ENCODE measurements around the gene NADK.

Gene NADK

GRCh38 chr1:1815606-1816281 lies 37.5 kb upstream of the NADK start:
- DNase-seq: no peak
- no peaks in the 10 kb centered on the region for H3K27me3 ChIP-seq (replicated peaks in 2 of 5; ENCODE audit: control insufficient read depth in 4 of 5, insufficient read depth in 5 of 5, low read length in 4 of 5)
- ChIA-PET POLR2A (no interaction called here), CTCF (no interaction called here)
- peaks cover 4 to 61% (median 50%) of the 10 kb centered on the region in 4 experiments for H3K36me3 ChIP-seq (ENCODE audit: control insufficient read depth in 4 of 4, insufficient read depth in 4 of 4, low read length in 3 of 4)
- WGBS (ENCODE audit: insufficient coverage): 98% methylated on average over 10 of the region's 14 CpGs
- no peak overlapping the region for H3K4me3 ChIP-seq (ENCODE audit: control insufficient read depth in 1 of 7, extremely low read depth in 1 of 7, insufficient read depth in 4 of 7, low read depth in 2 of 7, low read length in 6 of 7)
- H3K4me1 ChIP-seq (ENCODE audit: control extremely low read depth in 1 of 4, control insufficient read depth in 4 of 4, insufficient read depth in 4 of 4, low read length in 3 of 4): no peaks in the 10 kb centered on the region
- H3K27ac ChIP-seq (ENCODE audit: insufficient read depth in 1 of 2, low read depth in 1 of 2, low read length in 2 of 2, poor library complexity in 1 of 2, severe bottlenecking in 2 of 2): no peak overlapping the region
- no peaks in the 10 kb centered on the region for H3K9me3 ChIP-seq (ENCODE audit: control extremely low read depth in 1 of 5, control insufficient read depth in 4 of 5, insufficient read depth in 2 of 5, low read depth in 1 of 5, low read length in 4 of 5)

DNA sequence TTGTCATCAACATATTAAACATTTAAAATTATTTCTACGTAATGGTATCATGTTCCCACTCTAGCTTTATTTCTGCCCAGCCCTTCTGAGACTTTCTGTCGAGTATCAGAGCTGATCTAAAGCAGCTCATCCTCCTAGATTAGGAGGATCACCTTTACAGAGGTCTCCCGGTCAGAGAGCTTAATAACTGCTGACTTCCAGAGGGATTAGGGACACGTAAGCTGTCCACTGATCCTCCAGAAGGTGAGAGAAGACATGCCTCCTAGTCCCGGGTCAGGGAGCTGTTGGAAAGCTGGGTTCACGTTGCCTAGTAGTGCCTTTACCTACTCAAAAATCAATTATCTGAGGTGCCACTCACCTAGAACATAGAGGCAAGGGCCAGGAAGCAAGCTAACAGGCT lies 31.2 kb upstream of the NADK start:
- 100% methylated on average over 5 of the region's 6 CpGs for WGBS (ENCODE audit: insufficient coverage)
- POLR2A ChIA-PET: interaction anchor here (0.6 to 0.8 kb wide), 2 partner anchors 30 to 76 kb away, joined by 3 read pairs; no protein-coding TSS in a partner anchor
- H3K4me1 ChIP-seq (ENCODE audit: control extremely low read depth in 1 of 4, control insufficient read depth in 4 of 4, insufficient read depth in 4 of 4, low read length in 3 of 4): no peaks in the 10 kb centered on the region
- CTCF ChIA-PET: interaction anchor here (0.5 to 2.4 kb wide), 5 partner anchors 10 to 235 kb away, joined by 3 to 7 read pairs (median 5); no protein-coding TSS in a partner anchor
- no peak for DNase-seq
- no peaks in the 10 kb centered on the region for H3K9me3 ChIP-seq (ENCODE audit: control extremely low read depth in 1 of 5, control insufficient read depth in 4 of 5, insufficient read depth in 2 of 5, low read depth in 1 of 5, low read length in 4 of 5)
- H3K27ac ChIP-seq (ENCODE audit: insufficient read depth in 1 of 2, low read depth in 1 of 2, low read length in 2 of 2, poor library complexity in 1 of 2, severe bottlenecking in 2 of 2): no peak overlapping the region
- H3K36me3 ChIP-seq (ENCODE audit: control insufficient read depth in 4 of 4, insufficient read depth in 4 of 4, low read length in 3 of 4): peaks cover 18 to 71% (median 48%) of the 10 kb centered on the region in 4 experiments
- H3K4me3 ChIP-seq (ENCODE audit: control insufficient read depth in 1 of 7, extremely low read depth in 1 of 7, insufficient read depth in 4 of 7, low read depth in 2 of 7, low read length in 6 of 7): no peak overlapping the region
- no peaks in the 10 kb centered on the region for H3K27me3 ChIP-seq (replicated peaks in 2 of 5; ENCODE audit: control insufficient read depth in 4 of 5, insufficient read depth in 5 of 5, low read length in 4 of 5)

- Histone ChIP-seq H3K27ac (ENCODE audit: insufficient read depth in 1 of 2, low read depth in 1 of 2, low read length in 2 of 2, poor library complexity in 1 of 2, severe bottlenecking in 2 of 2) (no peak overlapping the region), H3K4me1 (ENCODE audit: control extremely low read depth in 1 of 4, control insufficient read depth in 4 of 4, insufficient read depth in 4 of 4, low read length in 3 of 4) (no peaks in the 10 kb centered on the region), H3K27me3 (replicated peaks in 2 of 5; ENCODE audit: control insufficient read depth in 4 of 5, insufficient read depth in 5 of 5, low read length in 4 of 5) (no peaks in the 10 kb centered on the region), H3K36me3 (ENCODE audit: control insufficient read depth in 4 of 4, insufficient read depth in 4 of 4, low read length in 3 of 4) (peaks cover 23 to 70% (median 45%) of the 10 kb centered on the region in 4 experiments), H3K4me3 (ENCODE audit: control insufficient read depth in 1 of 7, extremely low read depth in 1 of 7, insufficient read depth in 4 of 7, low read depth in 2 of 7, low read length in 6 of 7) (no peak overlapping the region), H3K9me3 (ENCODE audit: control extremely low read depth in 1 of 5, control insufficient read depth in 4 of 5, insufficient read depth in 2 of 5, low read depth in 1 of 5, low read length in 4 of 5) (no peaks in the 10 kb centered on the region)
- CTCF ChIA-PET: interaction anchor here (0.6 to 2.4 kb wide), 5 partner anchors 15 to 30 kb away, joined by 3 to 7 read pairs (median 4); no protein-coding TSS in a partner anchor
- WGBS (ENCODE audit: insufficient coverage): 95% methylated on average over 10 of the region's 10 CpGs
- no peak for DNase-seq
- POLR2A ChIA-PET: no interaction called here
Observed at GRCh38 chr1:1808206-1808605, 29.9 kb upstream of the NADK start.

DNA sequence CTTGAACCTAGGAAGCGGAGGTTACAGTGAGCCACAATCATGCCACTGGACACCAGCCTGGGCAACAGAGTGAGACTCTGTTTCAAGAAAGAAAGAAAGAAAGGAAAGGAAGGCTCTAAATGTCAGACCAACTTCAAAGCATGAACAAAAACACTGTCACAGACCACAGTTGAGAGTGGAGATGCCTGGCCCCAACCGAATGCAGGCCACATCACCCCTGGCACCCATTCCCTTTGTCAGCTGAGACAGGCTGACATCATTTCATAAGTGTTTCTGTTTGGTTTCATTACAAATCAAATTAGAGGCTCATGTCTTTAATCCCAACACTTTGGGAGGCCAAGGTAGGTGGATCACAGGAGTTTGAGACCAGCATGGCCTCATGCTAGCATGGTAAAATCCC lies 28.6 kb upstream of the NADK start:
- ChIA-PET POLR2A (no interaction called here), CTCF (interaction anchor here (0.9 to 2.4 kb wide), 5 partner anchors 11 to 94 kb away, joined by 3 to 7 read pairs (median 4); no protein-coding TSS in a partner anchor)
- DNase-seq: no peak
- Histone ChIP-seq H3K4me3 (ENCODE audit: control insufficient read depth in 1 of 7, extremely low read depth in 1 of 7, insufficient read depth in 4 of 7, low read depth in 2 of 7, low read length in 6 of 7) (no peak overlapping the region), H3K9me3 (ENCODE audit: control extremely low read depth in 1 of 5, control insufficient read depth in 4 of 5, insufficient read depth in 2 of 5, low read depth in 1 of 5, low read length in 4 of 5) (no peaks in the 10 kb centered on the region), H3K27me3 (replicated peaks in 2 of 5; ENCODE audit: control insufficient read depth in 4 of 5, insufficient read depth in 5 of 5, low read length in 4 of 5) (no peaks in the 10 kb centered on the region), H3K4me1 (ENCODE audit: control extremely low read depth in 1 of 4, control insufficient read depth in 4 of 4, insufficient read depth in 4 of 4, low read length in 3 of 4) (no peaks in the 10 kb centered on the region), H3K36me3 (ENCODE audit: control insufficient read depth in 4 of 4, insufficient read depth in 4 of 4, low read length in 3 of 4) (peaks cover 21 to 71% (median 46%) of the 10 kb centered on the region in 4 experiments), H3K27ac (ENCODE audit: insufficient read depth in 1 of 2, low read depth in 1 of 2, low read length in 2 of 2, poor library complexity in 1 of 2, severe bottlenecking in 2 of 2) (peak overlapping the region in 1 of 2 experiments; percentile 29)
- 100% methylated on average over 1 of the region's 2 CpGs for WGBS (ENCODE audit: insufficient coverage)

DNA sequence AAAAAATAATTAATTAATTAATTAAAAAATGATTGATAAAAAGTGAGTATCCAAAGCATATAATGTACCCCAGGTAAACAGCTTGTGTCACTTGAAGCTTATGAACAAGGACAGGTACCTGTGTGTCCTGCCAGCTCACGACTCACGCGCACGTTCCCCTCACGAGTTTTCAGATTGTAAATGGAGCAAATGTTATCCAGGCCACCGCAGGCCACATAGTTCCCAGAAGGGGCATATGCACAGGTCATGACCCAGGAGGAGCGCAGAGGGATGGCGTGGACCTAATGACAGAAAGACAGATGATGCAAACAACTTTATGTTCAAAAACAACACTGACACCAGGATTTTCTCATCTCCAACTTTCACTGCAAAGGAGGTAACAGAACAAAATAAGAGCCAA lies 26.0 kb upstream of the NADK start:
- WGBS (ENCODE audit: insufficient coverage): 96% methylated on average over 5 of the region's 8 CpGs
- Histone ChIP-seq H3K27me3 (replicated peaks in 2 of 5; ENCODE audit: control insufficient read depth in 4 of 5, insufficient read depth in 5 of 5, low read length in 4 of 5) (no peaks in the 10 kb centered on the region), H3K9me3 (ENCODE audit: control extremely low read depth in 1 of 5, control insufficient read depth in 4 of 5, insufficient read depth in 2 of 5, low read depth in 1 of 5, low read length in 4 of 5) (no peaks in the 10 kb centered on the region), H3K36me3 (ENCODE audit: control insufficient read depth in 4 of 4, insufficient read depth in 4 of 4, low read length in 3 of 4) (peaks cover 27 to 81% (median 54%) of the 10 kb centered on the region in 4 experiments), H3K4me3 (ENCODE audit: control insufficient read depth in 1 of 7, extremely low read depth in 1 of 7, insufficient read depth in 4 of 7, low read depth in 2 of 7, low read length in 6 of 7) (no peak overlapping the region), H3K4me1 (ENCODE audit: control extremely low read depth in 1 of 4, control insufficient read depth in 4 of 4, insufficient read depth in 4 of 4, low read length in 3 of 4) (no peaks in the 10 kb centered on the region), H3K27ac (ENCODE audit: insufficient read depth in 1 of 2, low read depth in 1 of 2, low read length in 2 of 2, poor library complexity in 1 of 2, severe bottlenecking in 2 of 2) (no peak overlapping the region)
- CTCF ChIA-PET: interaction anchor here (0.9 to 1.8 kb wide), 4 partner anchors 15 to 101 kb away, joined by 3 to 4 read pairs (median 3); no protein-coding TSS in a partner anchor
- DNase-seq: no peak
- POLR2A ChIA-PET: no interaction called here

- H3K27me3 ChIP-seq (replicated peaks in 2 of 5; ENCODE audit: control insufficient read depth in 4 of 5, insufficient read depth in 5 of 5, low read length in 4 of 5): no peaks in the 10 kb centered on the region
- 100% methylated on average over 1 of the region's 1 CpG for WGBS (ENCODE audit: insufficient coverage)
- H3K36me3 ChIP-seq (ENCODE audit: control insufficient read depth in 4 of 4, insufficient read depth in 4 of 4, low read length in 3 of 4): peaks cover 24 to 83% (median 54%) of the 10 kb centered on the region in 4 experiments
- no peak for DNase-seq
- POLR2A ChIA-PET: no interaction called here
- CTCF ChIA-PET: interaction anchor here (1.2 kb wide), 1 partner anchor 103 kb away, joined by 3 read pairs; no protein-coding TSS in a partner anchor
- no peaks in the 10 kb centered on the region for H3K9me3 ChIP-seq (ENCODE audit: control extremely low read depth in 1 of 5, control insufficient read depth in 4 of 5, insufficient read depth in 2 of 5, low read depth in 1 of 5, low read length in 4 of 5)
- H3K4me3 ChIP-seq (ENCODE audit: control insufficient read depth in 1 of 7, extremely low read depth in 1 of 7, insufficient read depth in 4 of 7, low read depth in 2 of 7, low read length in 6 of 7): no peak overlapping the region
- H3K27ac ChIP-seq (ENCODE audit: insufficient read depth in 1 of 2, low read depth in 1 of 2, low read length in 2 of 2, poor library complexity in 1 of 2, severe bottlenecking in 2 of 2): no peak overlapping the region
- H3K4me1 ChIP-seq (ENCODE audit: control extremely low read depth in 1 of 4, control insufficient read depth in 4 of 4, insufficient read depth in 4 of 4, low read length in 3 of 4): no peaks in the 10 kb centered on the region
Observed at GRCh38 chr1:1802871-1803270, 24.6 kb upstream of the NADK start.

- DNase-seq: no peak
- Histone ChIP-seq H3K4me1 (ENCODE audit: control extremely low read depth in 1 of 4, control insufficient read depth in 4 of 4, insufficient read depth in 4 of 4, low read length in 3 of 4) (no peaks in the 10 kb centered on the region), H3K9me3 (ENCODE audit: control extremely low read depth in 1 of 5, control insufficient read depth in 4 of 5, insufficient read depth in 2 of 5, low read depth in 1 of 5, low read length in 4 of 5) (no peaks in the 10 kb centered on the region), H3K4me3 (ENCODE audit: control insufficient read depth in 1 of 7, extremely low read depth in 1 of 7, insufficient read depth in 4 of 7, low read depth in 2 of 7, low read length in 6 of 7) (no peak overlapping the region), H3K27me3 (replicated peaks in 2 of 5; ENCODE audit: control insufficient read depth in 4 of 5, insufficient read depth in 5 of 5, low read length in 4 of 5) (no peaks in the 10 kb centered on the region), H3K27ac (ENCODE audit: insufficient read depth in 1 of 2, low read depth in 1 of 2, low read length in 2 of 2, poor library complexity in 1 of 2, severe bottlenecking in 2 of 2) (peak overlapping the region in 1 of 2 experiments; percentile 7), H3K36me3 (ENCODE audit: control insufficient read depth in 4 of 4, insufficient read depth in 4 of 4, low read length in 3 of 4) (peaks cover 18 to 87% (median 58%) of the 10 kb centered on the region in 4 experiments)
- ChIA-PET CTCF (interaction anchor here (0.5 kb wide), 1 partner anchor 39 kb away, joined by 4 read pairs; no protein-coding TSS in a partner anchor), POLR2A (no interaction called here)
- 93% methylated on average over 4 of the region's 5 CpGs for WGBS (ENCODE audit: insufficient coverage)
Observed at GRCh38 chr1:1799716-1800115, 21.4 kb upstream of the NADK start.
